Measurements from ENCODE around the gene MARVELD3. TPM values are rescaled to one million over a fixed set of nuclear protein-coding genes. Genes with fewer than 3 reads are reported as not detected.

MARVELD3 gene
- total RNA-seq, 1 experiment from 2014 or later = 7.4 TPM

- Histone ChIP-seq H3K27ac (ENCODE audit: low read length) (no peak overlapping the region), H3F3A (ENCODE audit: low read length, unreplicated experiment) (no peaks in the 10 kb centered on the region), H3K27me3 (ENCODE audit: low read length) (no peaks in the 10 kb centered on the region), H3K4me1 (ENCODE audit: insufficient read depth, low read length) (no peaks in the 10 kb centered on the region), H3K36me3 (ENCODE audit: low read depth, low read length) (no peaks in the 10 kb centered on the region), H3K79me2 (ENCODE audit: low read length) (0 out of 2 replicates have a peak, but pooled peaks cover 4% of the 10 kb centered on the region), H3K4me3 (ENCODE audit: low read length) (no peak overlapping the region), H3K9ac (ENCODE audit: low read length) (no peak overlapping the region), H3K9me3 (ENCODE audit: low read length) (no peaks in the 10 kb centered on the region), H4K20me1 (ENCODE audit: low read length) (no peaks in the 10 kb centered on the region), H3K4me2 (ENCODE audit: low read length) (no peak overlapping the region), H2AFZ (ENCODE audit: low read length) (no peak overlapping the region), H3K9me2 (replicated peaks; ENCODE audit: low read length) (no peaks in the 10 kb centered on the region)
- CTCF ChIA-PET = no interaction called here
- intact Hi-C loops (cut with micrococcal nuclease) = no loop called here
- TF ChIP-seq CTCF (conservative IDR thresholded peaks at IDR 0.05; ENCODE audit: low read depth, low read length) = no peak
- no peak for TF ChIP-seq EZH2 (IDR thresholded peaks at IDR 0.05; ENCODE audit: low read length, unreplicated experiment)
- no peak for TF ChIP-seq EZH2phosphoT487 (IDR thresholded peaks at IDR 0.05; ENCODE audit: borderline replicate concordance, low read length)
- BruUV-seq (replicated peaks) = no TSS peak
- DNase-seq (no peak), ATAC-seq (no peak)
- POLR2A ChIA-PET (ENCODE audit: unreplicated experiment) = no interaction called here
These were observed 3.9 kb upstream of the MARVELD3 start for GRCh38 chr16:71622088-71622487.

- POLR2A ChIA-PET (ENCODE audit: unreplicated experiment) = no interaction called here
- no peaks in the 10 kb centered on the region for H3K9me3 ChIP-seq (ENCODE audit: low read length)
- no peak for DNase-seq
- no peak for TF ChIP-seq EZH2phosphoT487 (IDR thresholded peaks at IDR 0.05; ENCODE audit: borderline replicate concordance, low read length)
- TF ChIP-seq CTCF (conservative IDR thresholded peaks at IDR 0.05; ENCODE audit: low read depth, low read length) = no peak
- TF ChIP-seq EZH2 (IDR thresholded peaks at IDR 0.05; ENCODE audit: low read length, unreplicated experiment) = no peak
- H3K4me3 ChIP-seq (ENCODE audit: low read length) = no peak overlapping the region
- H2AFZ ChIP-seq (ENCODE audit: low read length) = no peak overlapping the region
- H3K79me2 ChIP-seq (ENCODE audit: low read length) = 0 out of 2 replicates have a peak, but pooled peaks cover 4% of the 10 kb centered on the region
- no TSS peak for BruUV-seq (replicated peaks)
- no peaks in the 10 kb centered on the region for H3K9me2 ChIP-seq (replicated peaks; ENCODE audit: low read length)
- H3K4me1 ChIP-seq (ENCODE audit: insufficient read depth, low read length) = no peaks in the 10 kb centered on the region
- no peak overlapping the region for H3K27ac ChIP-seq (ENCODE audit: low read length)
- no peak overlapping the region for H3K4me2 ChIP-seq (ENCODE audit: low read length)
- no peaks in the 10 kb centered on the region for H3K36me3 ChIP-seq (ENCODE audit: low read depth, low read length)
- intact Hi-C loops (cut with micrococcal nuclease) = no loop called here
- no peaks in the 10 kb centered on the region for H4K20me1 ChIP-seq (ENCODE audit: low read length)
- CTCF ChIA-PET = no interaction called here
- no peaks in the 10 kb centered on the region for H3K27me3 ChIP-seq (ENCODE audit: low read length)
- ATAC-seq = no peak
- no peak overlapping the region for H3K9ac ChIP-seq (ENCODE audit: low read length)
- H3F3A ChIP-seq (ENCODE audit: low read length, unreplicated experiment) = no peaks in the 10 kb centered on the region
These were observed 2.4 kb upstream of the MARVELD3 start for GRCh38 chr16:71623597-71623996.

DNA sequence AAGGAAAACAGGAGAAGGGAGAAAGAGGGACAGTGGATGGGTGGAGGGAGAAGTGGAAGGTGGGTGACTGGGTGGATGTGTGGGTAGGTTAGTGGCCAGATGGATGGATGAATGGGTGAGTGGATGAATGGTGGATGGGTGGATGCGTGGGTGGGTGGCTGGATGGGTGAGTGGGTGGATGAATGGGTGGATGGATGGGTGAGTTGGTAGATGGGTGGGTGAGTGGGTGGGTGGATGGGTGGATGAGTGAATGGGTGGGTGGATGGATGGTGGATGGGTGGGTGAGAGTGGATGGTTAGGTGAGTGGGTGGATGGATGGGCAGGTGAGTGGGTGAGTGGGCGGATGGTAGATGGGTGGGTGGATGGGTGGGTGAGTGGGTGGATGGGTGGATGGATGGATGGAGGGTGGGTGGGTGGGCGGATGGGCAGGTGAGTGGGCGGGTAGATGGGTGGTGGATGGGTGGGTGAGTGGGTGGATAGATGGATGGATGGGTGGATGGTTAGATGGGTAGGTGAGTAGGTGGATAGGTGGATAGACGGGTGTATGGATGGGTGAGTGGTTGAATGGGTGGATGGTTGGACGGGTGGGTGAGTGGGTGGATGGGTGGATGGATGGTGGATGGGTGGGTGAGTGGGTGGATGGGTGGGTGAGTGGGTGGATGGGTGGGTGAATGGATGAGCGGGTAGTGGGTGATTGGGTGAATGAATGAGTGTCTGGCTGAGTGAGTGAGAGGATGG lies 702 bp upstream of the MARVELD3 start:
- peak overlapping the region; percentile 79; the same call in 1 of the 2 replicates for H3K4me2 ChIP-seq (ENCODE audit: low read length)
- ChIA-PET CTCF (no interaction called here), POLR2A (ENCODE audit: unreplicated experiment) (no interaction called here)
- TF ChIP-seq EZH2 (IDR thresholded peaks at IDR 0.05; ENCODE audit: low read length, unreplicated experiment) (no peak), CTCF (conservative IDR thresholded peaks at IDR 0.05; ENCODE audit: low read depth, low read length) (no peak), EZH2phosphoT487 (IDR thresholded peaks at IDR 0.05; ENCODE audit: borderline replicate concordance, low read length) (no peak)
- no peaks in the 10 kb centered on the region for H4K20me1 ChIP-seq (ENCODE audit: low read length)
- H3K9me2 ChIP-seq (replicated peaks; ENCODE audit: low read length) = no peaks in the 10 kb centered on the region
- no peaks in the 10 kb centered on the region for H3F3A ChIP-seq (ENCODE audit: low read length, unreplicated experiment)
- H3K4me1 ChIP-seq (ENCODE audit: insufficient read depth, low read length) = no peaks in the 10 kb centered on the region
- intact Hi-C loops (cut with micrococcal nuclease) = no loop called here
- BruUV-seq (replicated peaks) = no TSS peak
- H3K4me3 ChIP-seq (ENCODE audit: low read length) = peak overlapping the region; percentile 91; the same call in 1 of the 2 replicates
- no peaks in the 10 kb centered on the region for H3K36me3 ChIP-seq (ENCODE audit: low read depth, low read length)
- no peaks in the 10 kb centered on the region for H3K9me3 ChIP-seq (ENCODE audit: low read length)
- 0 out of 2 replicates have a peak, but pooled peaks cover 4% of the 10 kb centered on the region for H3K79me2 ChIP-seq (ENCODE audit: low read length)
- H3K27me3 ChIP-seq (ENCODE audit: low read length) = no peaks in the 10 kb centered on the region
- peak overlapping the region; percentile 98; the same call in 1 of the 2 replicates for H2AFZ ChIP-seq (ENCODE audit: low read length)
- H3K9ac ChIP-seq (ENCODE audit: low read length) = no peak overlapping the region
- DNase-seq = no peak
- ATAC-seq = no peak
- no peak overlapping the region for H3K27ac ChIP-seq (ENCODE audit: low read length)

All from PC-3 (cell line).